Measurements from ENCODE around the gene PCBP3.

PCBP3 gene

GRCh38 chr21:45725844-45726200 is 82.3 kb downstream of the PCBP3 start:
- DNase-seq (ENCODE audit: extremely low spot score) = no peak
- no peak for TF ChIP-seq CTCF (IDR thresholded peaks at IDR 0.05; ENCODE audit: control extremely low read depth, extremely low read depth, low read depth, missing control alignments)
- ChIA-PET CTCF (no interaction called here), POLR2A (no interaction called here)

GRCh38 chr21:45726438-45726837 is 82.9 kb downstream of the PCBP3 start:
- DNase-seq (ENCODE audit: extremely low spot score) = no peak
- TF ChIP-seq CTCF (IDR thresholded peaks at IDR 0.05; ENCODE audit: control extremely low read depth, extremely low read depth, low read depth, missing control alignments) = no peak
- ChIA-PET CTCF (no interaction called here), POLR2A (no interaction called here)

GRCh38 chr21:45727390-45727789 is 83.9 kb downstream of the PCBP3 start:
- no peak for DNase-seq (ENCODE audit: extremely low spot score)
- ChIA-PET POLR2A (no interaction called here), CTCF (no interaction called here)
- TF ChIP-seq CTCF (IDR thresholded peaks at IDR 0.05; ENCODE audit: control extremely low read depth, extremely low read depth, low read depth, missing control alignments) = no peak

GRCh38 chr21:45735259-45736000 is 91.9 kb downstream of the PCBP3 start:
- no peak for TF ChIP-seq CTCF (IDR thresholded peaks at IDR 0.05; ENCODE audit: control extremely low read depth, extremely low read depth, low read depth, missing control alignments)
- POLR2A ChIA-PET = no interaction called here
- CTCF ChIA-PET = no interaction called here
- no peak for DNase-seq (ENCODE audit: extremely low spot score)

GRCh38 chr21:45736042-45736689 is 92.6 kb downstream of the PCBP3 start:
- DNase-seq (ENCODE audit: extremely low spot score) = no peak
- POLR2A ChIA-PET = no interaction called here
- no peak for TF ChIP-seq CTCF (IDR thresholded peaks at IDR 0.05; ENCODE audit: control extremely low read depth, extremely low read depth, low read depth, missing control alignments)
- CTCF ChIA-PET = interaction anchor here (1.1 kb wide), 1 partner anchor 16 kb away, joined by 3 read pairs; no protein-coding TSS in a partner anchor

- no peak for TF ChIP-seq CTCF (IDR thresholded peaks at IDR 0.05; ENCODE audit: control extremely low read depth, extremely low read depth, low read depth, missing control alignments)
- CTCF ChIA-PET = interaction anchor here (1.1 kb wide), 1 partner anchor 15 kb away, joined by 3 read pairs; no protein-coding TSS in a partner anchor
- POLR2A ChIA-PET = no interaction called here
- DNase-seq (ENCODE audit: extremely low spot score) = peak; percentile 13
Measured at GRCh38 chr21:45736690-45737484, 93.4 kb downstream of the PCBP3 start.
